ENCODE results near the gene SCFD1.

The SCFD1 gene

DNA sequence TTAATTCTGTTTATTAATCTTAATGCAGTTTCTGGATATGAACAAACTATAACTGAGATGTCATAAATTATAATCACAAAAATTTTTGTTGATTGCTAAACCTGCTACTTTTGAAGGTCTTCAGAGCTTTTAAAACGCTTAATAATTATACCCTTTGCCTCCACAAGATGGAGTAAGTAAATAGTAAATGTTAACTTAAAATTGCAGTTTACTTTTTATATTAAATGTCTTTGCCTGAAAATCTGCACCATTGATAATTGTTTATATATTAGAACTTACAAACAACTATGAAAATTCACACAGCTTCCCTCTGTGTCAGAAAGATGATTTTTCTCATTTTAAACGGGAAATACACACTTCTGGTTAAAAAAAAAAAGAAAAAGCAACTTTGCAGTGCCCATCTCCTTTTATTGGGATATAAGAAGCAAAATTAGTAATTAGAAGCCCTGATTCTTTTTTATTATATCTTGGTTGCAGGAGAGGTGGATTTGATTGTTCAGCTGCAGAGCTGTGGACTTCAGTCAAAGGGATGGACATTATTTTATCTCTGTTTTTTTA lies 35.6 kb downstream of the SCFD1 start:
- no peak overlapping the region for H3K9ac ChIP-seq (ENCODE audit: low read length)
- no peak overlapping the region for H3K27ac ChIP-seq (ENCODE audit: low read depth, low read length)
- H3K9me2 ChIP-seq (replicated peaks; ENCODE audit: insufficient read depth, low read length) = no peaks in the 10 kb centered on the region
- H3K27me3 ChIP-seq (ENCODE audit: low read length) = no peaks in the 10 kb centered on the region
- no peak overlapping the region for H3K4me2 ChIP-seq (ENCODE audit: low read depth, low read length, poor library complexity, severe bottlenecking)
- H3K9me3 ChIP-seq (ENCODE audit: insufficient read depth, low read length) = no peaks in the 10 kb centered on the region
- H3K36me3 ChIP-seq (ENCODE audit: low read length) = peaks cover 33% of the 10 kb centered on the region
- no peak overlapping the region for H3K4me3 ChIP-seq (ENCODE audit: insufficient read depth, low read length, poor library complexity, severe bottlenecking)
- 0 out of 2 replicates have a peak, but pooled peaks cover 7% of the 10 kb centered on the region for H3F3A ChIP-seq (ENCODE audit: insufficient read depth)
- no peak for TF ChIP-seq EZH2phosphoT487 (conservative IDR thresholded peaks at IDR 0.05; ENCODE audit: low read length)
- TF ChIP-seq, protein P1, sequence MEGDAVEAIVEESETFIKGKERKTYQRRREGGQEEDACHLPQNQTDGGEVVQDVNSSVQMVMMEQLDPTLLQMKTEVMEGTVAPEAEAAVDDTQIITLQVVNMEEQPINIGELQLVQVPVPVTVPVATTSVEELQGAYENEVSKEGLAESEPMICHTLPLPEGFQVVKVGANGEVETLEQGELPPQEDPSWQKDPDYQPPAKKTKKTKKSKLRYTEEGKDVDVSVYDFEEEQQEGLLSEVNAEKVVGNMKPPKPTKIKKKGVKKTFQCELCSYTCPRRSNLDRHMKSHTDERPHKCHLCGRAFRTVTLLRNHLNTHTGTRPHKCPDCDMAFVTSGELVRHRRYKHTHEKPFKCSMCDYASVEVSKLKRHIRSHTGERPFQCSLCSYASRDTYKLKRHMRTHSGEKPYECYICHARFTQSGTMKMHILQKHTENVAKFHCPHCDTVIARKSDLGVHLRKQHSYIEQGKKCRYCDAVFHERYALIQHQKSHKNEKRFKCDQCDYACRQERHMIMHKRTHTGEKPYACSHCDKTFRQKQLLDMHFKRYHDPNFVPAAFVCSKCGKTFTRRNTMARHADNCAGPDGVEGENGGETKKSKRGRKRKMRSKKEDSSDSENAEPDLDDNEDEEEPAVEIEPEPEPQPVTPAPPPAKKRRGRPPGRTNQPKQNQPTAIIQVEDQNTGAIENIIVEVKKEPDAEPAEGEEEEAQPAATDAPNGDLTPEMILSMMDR (IDR thresholded peaks at IDR 0.05; ENCODE audit: insufficient read depth, low read length, poor library complexity, severe bottlenecking) = peak; percentile 27
- H4K20me1 ChIP-seq (ENCODE audit: low read depth, low read length) = no peaks in the 10 kb centered on the region
- H2AFZ ChIP-seq (ENCODE audit: low read depth, low read length, severe bottlenecking) = no peak overlapping the region
- no peaks in the 10 kb centered on the region for H3K79me2 ChIP-seq (ENCODE audit: insufficient read depth, low read length)

DNA sequence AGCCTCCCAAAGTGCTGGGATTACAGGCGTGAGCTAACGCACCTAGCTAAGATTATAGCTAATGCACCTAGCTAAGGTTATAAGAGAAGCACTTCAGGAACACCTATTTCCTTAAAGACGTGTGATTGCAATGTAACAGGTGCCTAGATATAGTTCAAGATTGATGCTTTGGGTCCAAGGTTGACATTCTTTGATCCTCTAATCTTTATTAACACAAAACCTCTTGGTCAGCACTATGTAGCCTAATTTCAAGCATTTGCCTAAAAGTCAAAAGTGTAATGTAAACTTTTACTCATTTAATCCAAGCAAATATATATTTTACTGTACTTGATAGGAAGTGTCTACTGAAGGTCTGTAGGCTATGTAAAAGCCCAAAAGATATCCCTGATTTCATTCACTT lies 36.5 kb downstream of the SCFD1 start:
- no peak overlapping the region for H3K9ac ChIP-seq (ENCODE audit: low read length)
- no peaks in the 10 kb centered on the region for H3K9me2 ChIP-seq (replicated peaks; ENCODE audit: insufficient read depth, low read length)
- no peak overlapping the region for H3K4me2 ChIP-seq (ENCODE audit: low read depth, low read length, poor library complexity, severe bottlenecking)
- H3K36me3 ChIP-seq (ENCODE audit: low read length) = peaks cover 37% of the 10 kb centered on the region
- no peak overlapping the region for H3K4me3 ChIP-seq (ENCODE audit: insufficient read depth, low read length, poor library complexity, severe bottlenecking)
- no peak overlapping the region for H2AFZ ChIP-seq (ENCODE audit: low read depth, low read length, severe bottlenecking)
- 0 out of 2 replicates have a peak, but pooled peaks cover 4% of the 10 kb centered on the region for H3F3A ChIP-seq (ENCODE audit: insufficient read depth)
- no peaks in the 10 kb centered on the region for H3K9me3 ChIP-seq (ENCODE audit: insufficient read depth, low read length)
- H3K79me2 ChIP-seq (ENCODE audit: insufficient read depth, low read length) = no peaks in the 10 kb centered on the region
- no peaks in the 10 kb centered on the region for H4K20me1 ChIP-seq (ENCODE audit: low read depth, low read length)
- no peak for TF ChIP-seq EZH2phosphoT487 (conservative IDR thresholded peaks at IDR 0.05; ENCODE audit: low read length)
- TF ChIP-seq, protein P1 (IDR thresholded peaks at IDR 0.05; ENCODE audit: insufficient read depth, low read length, poor library complexity, severe bottlenecking) = no peak
- no peaks in the 10 kb centered on the region for H3K27me3 ChIP-seq (ENCODE audit: low read length)
- H3K27ac ChIP-seq (ENCODE audit: low read depth, low read length) = no peak overlapping the region

DNA sequence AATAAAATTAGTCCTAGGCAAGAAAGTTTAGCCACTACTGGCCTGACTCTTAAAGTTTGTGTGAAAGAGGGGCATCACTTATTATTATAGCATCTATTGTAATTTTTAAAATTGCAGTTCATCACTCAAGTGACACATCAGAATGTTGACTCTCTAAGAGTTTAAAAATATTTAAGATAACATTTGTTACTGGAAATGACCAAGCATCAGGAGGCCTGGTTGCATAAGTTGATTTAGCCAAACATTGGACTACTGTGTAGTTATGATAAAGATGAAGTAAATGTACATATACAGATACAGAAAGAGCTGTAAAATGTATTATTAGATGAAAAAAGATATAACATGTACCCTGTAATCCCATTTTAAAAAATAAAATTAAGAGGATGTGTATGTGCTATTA lies 47.5 kb downstream of the SCFD1 start:
- H3K27me3 ChIP-seq (ENCODE audit: low read length) = no peaks in the 10 kb centered on the region
- TF ChIP-seq EZH2phosphoT487 (conservative IDR thresholded peaks at IDR 0.05; ENCODE audit: low read length) = no peak
- TF ChIP-seq, protein P1 (IDR thresholded peaks at IDR 0.05; ENCODE audit: insufficient read depth, low read length, poor library complexity, severe bottlenecking) = no peak
- peaks cover 11% of the 10 kb centered on the region; the same call in 1 of the 2 replicates for H3K36me3 ChIP-seq (ENCODE audit: low read length)
- H3K9me3 ChIP-seq (ENCODE audit: insufficient read depth, low read length) = no peaks in the 10 kb centered on the region
- no peak overlapping the region for H3K4me2 ChIP-seq (ENCODE audit: low read depth, low read length, poor library complexity, severe bottlenecking)
- H3K79me2 ChIP-seq (ENCODE audit: insufficient read depth, low read length) = no peaks in the 10 kb centered on the region
- H3F3A ChIP-seq (ENCODE audit: insufficient read depth) = peaks cover 3% of the 10 kb centered on the region; the same call in 1 of the 2 replicates
- no peak overlapping the region for H3K9ac ChIP-seq (ENCODE audit: low read length)
- peaks cover 3% of the 10 kb centered on the region; the same call in 1 of the 2 replicates for H4K20me1 ChIP-seq (ENCODE audit: low read depth, low read length)
- no peak overlapping the region for H3K27ac ChIP-seq (ENCODE audit: low read depth, low read length)
- no peak overlapping the region for H2AFZ ChIP-seq (ENCODE audit: low read depth, low read length, severe bottlenecking)
- H3K4me3 ChIP-seq (ENCODE audit: insufficient read depth, low read length, poor library complexity, severe bottlenecking) = no peak overlapping the region
- H3K9me2 ChIP-seq (replicated peaks; ENCODE audit: insufficient read depth, low read length) = no peaks in the 10 kb centered on the region
